ENCODE results near the gene ATP1A4.

The ATP1A4 gene

GRCh38 chr1:160177231-160177630 lies 25.8 kb downstream of the ATP1A4 start:
- no peak for DNase-seq (ENCODE audit: low read depth)

- DNase-seq (ENCODE audit: low read depth), result no peak
Measured at GRCh38 chr1:160177667-160178066, 26.3 kb downstream of the ATP1A4 start.

GRCh38 chr1:160178731-160179130 lies 27.3 kb downstream of the ATP1A4 start:
- no peak for DNase-seq (ENCODE audit: low read depth)

GRCh38 chr1:160179336-160179735 lies 27.9 kb downstream of the ATP1A4 start:
- no peak for DNase-seq (ENCODE audit: low read depth)

GRCh38 chr1:160186246-160186645 lies 34.8 kb downstream of the ATP1A4 start:
- no peak for DNase-seq (ENCODE audit: low read depth)

GRCh38 chr1:160186729-160187128 lies 35.3 kb downstream of the ATP1A4 start:
- no peak for DNase-seq (ENCODE audit: low read depth)

- DNase-seq (ENCODE audit: low read depth), result no peak
Measured at GRCh38 chr1:160187407-160187806, 36.0 kb downstream of the ATP1A4 start.

GRCh38 chr1:160188341-160188740 lies 36.9 kb downstream of the ATP1A4 start:
- no peak for DNase-seq (ENCODE audit: low read depth)

- no peak for DNase-seq (ENCODE audit: low read depth)
Measured at GRCh38 chr1:160189649-160190625, 38.5 kb downstream of the ATP1A4 start, which contains the start of gene CASQ1. TSS of gene CASQ1 (plus strand) at chr1:160190575. CDS start at chr1:160190752, 177 bp downstream.

- DNase-seq (ENCODE audit: low read depth), result no peak
Measured at GRCh38 chr1:160191756-160192155, 40.4 kb downstream of the ATP1A4 start.

GRCh38 chr1:160192234-160192633 lies 40.8 kb downstream of the ATP1A4 start:
- no peak for DNase-seq (ENCODE audit: low read depth)

GRCh38 chr1:160193091-160193819 lies 41.9 kb downstream of the ATP1A4 start:
- peak; percentile 74 for DNase-seq (ENCODE audit: low read depth)

GRCh38 chr1:160193832-160194736 lies 42.7 kb downstream of the ATP1A4 start:
- DNase-seq (ENCODE audit: low read depth), result no peak

- no peak for DNase-seq (ENCODE audit: low read depth)
Measured at GRCh38 chr1:160194737-160195059, 43.3 kb downstream of the ATP1A4 start.

- DNase-seq (ENCODE audit: low read depth), result no peak
Measured at GRCh38 chr1:160196143-160196542, 44.7 kb downstream of the ATP1A4 start.

GRCh38 chr1:160197231-160197630 lies 45.8 kb downstream of the ATP1A4 start:
- no peak for DNase-seq (ENCODE audit: low read depth)

GRCh38 chr1:160200786-160201185 lies 49.4 kb downstream of the ATP1A4 start:
- DNase-seq (ENCODE audit: low read depth), result no peak

- DNase-seq (ENCODE audit: low read depth), result no peak
Measured at GRCh38 chr1:160204526-160205241, 53.3 kb downstream of the ATP1A4 start.

- peak; percentile 73 for DNase-seq (ENCODE audit: low read depth)
Measured at GRCh38 chr1:160205242-160206035, 54.0 kb downstream of the ATP1A4 start, which contains the start of gene PEA15. TSS of gene PEA15 (plus strand) at chr1:160205384. CDS start at chr1:160211545, 6,161 bp downstream.

- DNase-seq (ENCODE audit: low read depth), result peak; percentile 50
Measured at GRCh38 chr1:160206036-160206389, 54.6 kb downstream of the ATP1A4 start.

Measured in activated T-cell treated with anti-CD3 and anti-CD28 coated beads for 48 hours (primary cell).